Measurements from ENCODE around the gene KRTAP9-7.
"Not testable (repeated sequence)": the region's sequence is repeated elsewhere in the genome, so short reads cannot be mapped to it uniquely, and the experiment has no call there.

KRTAP9-7 gene

GRCh38 chr17:41256291-41256685 is 19.2 kb upstream of the KRTAP9-7 start:
- Mint-ChIP-seq H3K36me3 (ENCODE audit: low read depth) (no peaks in the 10 kb centered on the region), H3K4me3 (no peak overlapping the region), H3K4me1 (ENCODE audit: low read depth) (peaks cover 13% of the 10 kb centered on the region), H3K27ac (no peak overlapping the region), H3K27me3 (peaks cover 4% of the 10 kb centered on the region), H3K9me3 (no peaks in the 10 kb centered on the region)

GRCh38 chr17:41258406-41258805 is 17.1 kb upstream of the KRTAP9-7 start:
- Mint-ChIP-seq H3K36me3 (ENCODE audit: low read depth) (no peaks in the 10 kb centered on the region), H3K27me3 (peaks cover 5% of the 10 kb centered on the region), H3K4me1 (ENCODE audit: low read depth) (peaks cover 15% of the 10 kb centered on the region), H3K27ac (no peak overlapping the region), H3K9me3 (no peaks in the 10 kb centered on the region), H3K4me3 (no peak overlapping the region)

- Mint-ChIP-seq H3K27ac (no peak overlapping the region), H3K36me3 (ENCODE audit: low read depth) (no peaks in the 10 kb centered on the region), H3K4me3 (no peak overlapping the region), H3K27me3 (peaks cover 4% of the 10 kb centered on the region), H3K4me1 (ENCODE audit: low read depth) (peaks cover 15% of the 10 kb centered on the region), H3K9me3 (no peaks in the 10 kb centered on the region)
These were observed 12.3 kb upstream of the KRTAP9-7 start for GRCh38 chr17:41263212-41263611.

- no peak overlapping the region for H3K27ac Mint-ChIP-seq
- peaks cover 4% of the 10 kb centered on the region for H3K27me3 Mint-ChIP-seq
- H3K4me3 Mint-ChIP-seq = no peak overlapping the region
- peaks cover 15% of the 10 kb centered on the region for H3K4me1 Mint-ChIP-seq (ENCODE audit: low read depth)
- no peaks in the 10 kb centered on the region for H3K9me3 Mint-ChIP-seq
- H3K36me3 Mint-ChIP-seq (ENCODE audit: low read depth) = no peaks in the 10 kb centered on the region
These were observed 10.9 kb upstream of the KRTAP9-7 start for GRCh38 chr17:41264599-41264998.

GRCh38 chr17:41265078-41265477 is 10.4 kb upstream of the KRTAP9-7 start, which contains the start of gene KRTAP9-6:
KRTAP9-6 (plus strand) TSS chr17:41265378; CDS start chr17:41265378, 0 bp downstream.
- no peak within 1 kb of the TSS for H3K4me3 Mint-ChIP-seq
- H3K4me1 Mint-ChIP-seq (ENCODE audit: low read depth) = peaks cover 14% of the 10 kb centered on the region
- no peaks in the 10 kb centered on the region for H3K36me3 Mint-ChIP-seq (ENCODE audit: low read depth)
- H3K27ac Mint-ChIP-seq = no peak within 1 kb of the TSS
- H3K27me3 Mint-ChIP-seq = peaks cover 4% of the 10 kb centered on the region
- H3K9me3 Mint-ChIP-seq = no peaks in the 10 kb centered on the region

- Mint-ChIP-seq H3K27me3 (peaks cover 4% of the 10 kb centered on the region), H3K9me3 (no peaks in the 10 kb centered on the region), H3K4me3 (no peak overlapping the region), H3K36me3 (ENCODE audit: low read depth) (no peaks in the 10 kb centered on the region), H3K4me1 (ENCODE audit: low read depth) (no peaks in the 10 kb centered on the region), H3K27ac (no peak overlapping the region)
These were observed 7.8 kb upstream of the KRTAP9-7 start for GRCh38 chr17:41267711-41268110.

- H3K9me3 Mint-ChIP-seq; H3K27me3 Mint-ChIP-seq; H3K36me3 Mint-ChIP-seq (ENCODE audit: low read depth); H3K4me3 Mint-ChIP-seq; H3K4me1 Mint-ChIP-seq (ENCODE audit: low read depth); H3K27ac Mint-ChIP-seq: not testable (repeated sequence)
These were observed 4.2 kb upstream of the KRTAP9-7 start for GRCh38 chr17:41271323-41271722.

- H3K4me3 Mint-ChIP-seq = no peak overlapping the region
- H3K27me3 Mint-ChIP-seq = peaks cover 7% of the 10 kb centered on the region
- H3K4me1 Mint-ChIP-seq (ENCODE audit: low read depth) = no peaks in the 10 kb centered on the region
These were observed 3.6 kb upstream of the KRTAP9-7 start for GRCh38 chr17:41271858-41272257.

GRCh38 chr17:41278176-41278955 is 2.9 kb downstream of the KRTAP9-7 start:
- Mint-ChIP-seq H3K4me1 (ENCODE audit: low read depth) (no peaks in the 10 kb centered on the region), H3K9me3 (no peaks in the 10 kb centered on the region), H3K4me3 (no peak overlapping the region), H3K36me3 (ENCODE audit: low read depth) (no peaks in the 10 kb centered on the region), H3K27me3 (peaks cover 10% of the 10 kb centered on the region), H3K27ac (no peak overlapping the region)

More at GRCh38 chr17:41271858-41272257, 3.6 kb upstream of the KRTAP9-7 start:
- Mint-ChIP-seq H3K27ac (no peak overlapping the region), H3K9me3 (no peaks in the 10 kb centered on the region), H3K36me3 (ENCODE audit: low read depth) (no peaks in the 10 kb centered on the region)

GRCh38 chr17:41284043-41284442 is 8.5 kb downstream of the KRTAP9-7 start:
- no peak overlapping the region for H3K27ac Mint-ChIP-seq
- H3K27me3 Mint-ChIP-seq = no peaks in the 10 kb centered on the region
- no peaks in the 10 kb centered on the region for H3K9me3 Mint-ChIP-seq
- no peaks in the 10 kb centered on the region for H3K36me3 Mint-ChIP-seq (ENCODE audit: low read depth)
- no peak overlapping the region for H3K4me3 Mint-ChIP-seq
- H3K4me1 Mint-ChIP-seq (ENCODE audit: low read depth) = peaks cover 9% of the 10 kb centered on the region

GRCh38 chr17:41284546-41284945 is 9.0 kb downstream of the KRTAP9-7 start:
- H3K4me1 Mint-ChIP-seq (ENCODE audit: low read depth) = peaks cover 9% of the 10 kb centered on the region
- H3K9me3 Mint-ChIP-seq = no peaks in the 10 kb centered on the region
- H3K36me3 Mint-ChIP-seq (ENCODE audit: low read depth) = no peaks in the 10 kb centered on the region
- no peaks in the 10 kb centered on the region for H3K27me3 Mint-ChIP-seq
- H3K27ac Mint-ChIP-seq = no peak overlapping the region
- no peak overlapping the region for H3K4me3 Mint-ChIP-seq

- H3K27me3 Mint-ChIP-seq = no peaks in the 10 kb centered on the region
- peaks cover 9% of the 10 kb centered on the region for H3K4me1 Mint-ChIP-seq (ENCODE audit: low read depth)
- H3K27ac Mint-ChIP-seq = no peak overlapping the region
- no peaks in the 10 kb centered on the region for H3K36me3 Mint-ChIP-seq (ENCODE audit: low read depth)
- H3K9me3 Mint-ChIP-seq = no peaks in the 10 kb centered on the region
- H3K4me3 Mint-ChIP-seq = no peak overlapping the region
These were observed 11.6 kb downstream of the KRTAP9-7 start for GRCh38 chr17:41287050-41287449.

GRCh38 chr17:41294016-41294415 is 18.5 kb downstream of the KRTAP9-7 start:
- H3K4me1 Mint-ChIP-seq (ENCODE audit: low read depth) = no peaks in the 10 kb centered on the region
- H3K27me3 Mint-ChIP-seq = no peaks in the 10 kb centered on the region
- H3K27ac Mint-ChIP-seq = no peak overlapping the region
- no peaks in the 10 kb centered on the region for H3K36me3 Mint-ChIP-seq (ENCODE audit: low read depth)
- H3K4me3 Mint-ChIP-seq = no peak overlapping the region
- no peaks in the 10 kb centered on the region for H3K9me3 Mint-ChIP-seq

GRCh38 chr17:41296846-41297245 is 21.3 kb downstream of the KRTAP9-7 start:
- no peaks in the 10 kb centered on the region for H3K27me3 Mint-ChIP-seq
- no peaks in the 10 kb centered on the region for H3K36me3 Mint-ChIP-seq (ENCODE audit: low read depth)
- H3K4me1 Mint-ChIP-seq (ENCODE audit: low read depth) = peaks cover 8% of the 10 kb centered on the region
- H3K27ac Mint-ChIP-seq = no peak overlapping the region
- H3K9me3 Mint-ChIP-seq = no peaks in the 10 kb centered on the region
- no peak overlapping the region for H3K4me3 Mint-ChIP-seq

GRCh38 chr17:41298458-41299135 is 23.1 kb downstream of the KRTAP9-7 start:
- no peak overlapping the region for H3K27ac Mint-ChIP-seq
- no peak overlapping the region for H3K4me3 Mint-ChIP-seq
- H3K27me3 Mint-ChIP-seq = no peaks in the 10 kb centered on the region
- H3K4me1 Mint-ChIP-seq (ENCODE audit: low read depth) = peaks cover 13% of the 10 kb centered on the region
- no peaks in the 10 kb centered on the region for H3K9me3 Mint-ChIP-seq
- H3K36me3 Mint-ChIP-seq (ENCODE audit: low read depth) = no peaks in the 10 kb centered on the region
